ENCODE data around the gene GPX3.

GPX3 gene, protein sequence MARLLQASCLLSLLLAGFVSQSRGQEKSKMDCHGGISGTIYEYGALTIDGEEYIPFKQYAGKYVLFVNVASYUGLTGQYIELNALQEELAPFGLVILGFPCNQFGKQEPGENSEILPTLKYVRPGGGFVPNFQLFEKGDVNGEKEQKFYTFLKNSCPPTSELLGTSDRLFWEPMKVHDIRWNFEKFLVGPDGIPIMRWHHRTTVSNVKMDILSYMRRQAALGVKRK

DNA sequence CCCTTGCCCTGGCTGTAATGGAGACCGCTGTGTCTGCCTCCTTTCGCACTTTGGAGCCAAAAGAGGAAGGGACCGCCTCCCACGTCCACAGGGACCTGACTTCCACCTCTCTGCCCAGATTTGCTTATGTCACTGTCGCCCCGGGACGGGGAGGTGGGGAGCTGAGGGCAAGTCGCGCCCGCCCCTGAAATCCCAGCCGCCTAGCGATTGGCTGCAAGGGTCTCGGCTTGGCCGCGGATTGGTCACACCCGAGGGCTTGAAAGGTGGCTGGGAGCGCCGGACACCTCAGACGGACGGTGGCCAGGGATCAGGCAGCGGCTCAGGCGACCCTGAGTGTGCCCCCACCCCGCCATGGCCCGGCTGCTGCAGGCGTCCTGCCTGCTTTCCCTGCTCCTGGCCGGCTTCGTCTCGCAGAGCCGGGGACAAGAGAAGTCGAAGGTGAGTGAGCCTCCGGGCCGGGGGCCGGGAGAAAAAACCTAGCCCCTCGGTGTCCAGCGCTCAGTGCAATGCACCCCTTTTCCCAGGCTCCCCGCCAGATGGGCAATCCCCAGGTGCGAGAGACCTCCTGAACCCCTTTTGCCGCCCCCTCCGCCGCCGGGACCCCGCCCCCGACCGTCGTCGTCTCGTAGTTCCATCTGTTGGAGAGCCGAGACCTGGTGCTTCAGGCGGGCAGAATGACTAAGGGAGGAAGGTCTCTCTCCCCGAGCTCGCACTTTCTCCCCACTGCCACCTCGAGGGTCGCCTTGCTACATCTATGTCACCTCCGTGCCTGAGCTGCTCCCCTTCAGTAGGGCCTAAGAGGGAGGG, at the start of gene GPX3:
TSS of gene GPX3 (plus strand) at position 288 of the 807 bp plus-strand sequence. CDS start at position 352, 64 bp downstream.
- no peak for DNase-seq (ENCODE audit: low read depth)

DNA sequence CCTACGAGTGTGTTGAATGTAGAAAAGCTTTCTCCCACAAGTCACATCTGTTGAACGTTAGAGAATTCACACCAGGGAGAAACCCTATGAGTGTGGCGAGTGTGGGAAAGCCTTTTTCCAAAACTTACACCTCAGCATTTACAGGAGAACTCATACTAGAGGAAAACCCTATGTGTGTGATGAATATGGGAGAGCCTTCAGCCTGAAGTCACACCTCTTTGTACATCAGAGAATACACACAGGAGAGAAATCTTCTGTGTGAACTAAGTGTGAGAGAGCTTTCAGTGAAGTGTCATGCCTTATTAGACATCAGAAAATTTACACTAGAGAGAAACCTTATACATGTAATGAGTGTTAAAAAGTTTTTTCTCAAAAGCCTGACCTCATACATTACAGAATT, 41.8 kb upstream of the GPX3 start:
- DNase-seq (ENCODE audit: low read depth), result no peak

DNA sequence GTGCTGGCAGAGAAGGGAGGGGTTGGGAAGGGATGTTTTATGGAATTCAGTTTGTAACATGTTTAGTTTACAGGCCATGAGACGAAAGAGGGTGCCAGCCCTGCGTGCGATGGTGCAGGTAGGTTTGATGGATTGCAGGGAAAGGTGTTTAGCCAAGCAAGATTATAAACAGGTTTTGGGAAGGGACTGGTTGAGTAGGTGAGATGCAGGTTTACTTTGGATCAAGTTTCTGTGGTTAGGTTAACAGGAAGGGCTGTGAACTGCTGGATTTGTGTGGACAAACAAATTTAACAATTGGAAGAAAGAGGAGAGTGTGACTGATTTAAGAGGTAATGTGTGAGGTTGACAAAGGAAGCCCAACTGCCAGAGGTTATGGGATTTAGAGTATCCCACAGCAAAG, 32.6 kb upstream of the GPX3 start:
- DNase-seq (ENCODE audit: low read depth), result no peak

DNA sequence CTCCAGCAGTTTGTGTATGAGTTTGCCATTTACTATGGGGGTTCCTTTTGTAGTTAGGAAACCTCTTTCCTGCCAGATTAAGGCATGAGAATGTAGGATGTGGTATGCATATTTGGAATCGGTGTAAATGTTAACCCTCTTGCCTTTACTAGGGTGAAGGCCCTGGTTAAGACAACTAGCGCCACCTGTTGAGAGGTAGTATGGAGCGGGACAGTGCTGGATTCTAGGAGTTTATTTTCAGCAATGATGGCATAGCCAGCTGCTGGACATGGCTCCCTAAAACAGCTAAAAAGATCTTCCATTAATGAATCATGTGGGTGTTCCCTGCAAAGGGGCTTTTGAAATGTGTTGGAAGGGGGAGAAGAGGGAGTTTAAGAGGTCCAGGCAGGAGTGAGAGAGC, 30.7 kb upstream of the GPX3 start:
- DNase-seq (ENCODE audit: low read depth), result no peak

DNA sequence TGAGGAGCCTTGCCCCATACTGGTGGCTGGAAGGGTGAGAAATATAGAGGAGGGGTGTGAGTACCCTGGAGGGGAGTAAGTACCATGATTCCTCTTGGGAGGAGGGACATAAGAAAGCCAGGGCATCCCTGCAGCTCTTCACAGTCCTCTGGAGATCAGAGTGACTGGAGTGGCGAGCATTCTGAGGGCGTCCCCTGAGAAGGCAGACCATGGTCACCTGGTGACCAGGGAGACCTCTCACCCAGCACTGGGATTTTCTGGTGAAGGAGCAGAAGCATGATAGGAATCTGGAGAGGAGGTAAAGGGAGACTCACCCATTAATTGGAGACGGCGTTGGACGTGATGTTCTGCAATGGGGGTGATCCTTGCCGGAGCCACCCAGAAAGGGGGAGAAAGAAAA, 27.7 kb upstream of the GPX3 start:
- no peak for DNase-seq (ENCODE audit: low read depth)

DNA sequence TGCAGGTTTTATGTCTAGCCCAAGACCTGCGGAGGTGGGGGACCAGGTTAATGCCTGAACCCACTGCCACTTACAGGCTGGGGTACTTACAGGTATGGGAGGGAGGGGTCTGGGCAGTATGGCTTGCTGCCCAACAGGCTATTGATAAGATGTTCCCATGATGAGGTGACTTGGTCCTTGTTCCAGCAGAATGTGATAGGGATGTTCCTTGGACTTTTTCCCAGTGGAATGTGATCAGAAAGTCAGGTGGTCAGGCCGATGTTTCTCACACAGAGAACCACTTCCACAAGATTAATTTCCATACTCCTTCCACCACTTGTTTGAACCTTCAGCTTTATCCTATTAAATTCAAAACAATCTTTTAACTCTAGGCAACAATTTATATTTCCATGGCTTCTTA, 27.0 kb upstream of the GPX3 start:
- no peak for DNase-seq (ENCODE audit: low read depth)

DNA sequence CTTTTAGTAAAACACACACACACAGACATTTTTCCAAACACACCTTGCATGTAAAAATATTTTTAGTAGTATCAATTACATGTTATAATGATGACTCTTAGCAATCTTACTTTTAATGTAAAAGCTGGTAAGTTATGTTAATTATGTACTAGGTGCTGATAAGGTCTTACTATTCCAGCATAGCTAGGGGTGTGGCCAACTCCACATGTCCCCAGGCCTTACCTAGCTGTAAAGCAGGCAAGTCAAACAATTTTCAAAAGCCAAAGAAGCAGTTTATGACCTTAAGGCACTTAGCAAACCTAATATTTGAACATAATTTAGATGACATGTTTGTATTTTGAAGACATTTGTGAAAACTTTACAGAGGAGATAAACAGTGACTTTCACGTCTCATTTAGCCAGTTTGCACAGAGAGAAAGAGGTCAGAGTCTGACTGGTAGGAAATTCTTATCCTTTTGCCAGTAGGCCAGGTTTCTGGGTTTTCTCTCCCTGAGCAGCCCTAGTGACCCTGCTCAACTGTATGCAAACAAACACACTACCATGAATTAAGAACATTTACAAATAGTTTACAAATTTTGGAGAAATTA, 26.5 kb upstream of the GPX3 start:
- no peak for DNase-seq (ENCODE audit: low read depth)

DNA sequence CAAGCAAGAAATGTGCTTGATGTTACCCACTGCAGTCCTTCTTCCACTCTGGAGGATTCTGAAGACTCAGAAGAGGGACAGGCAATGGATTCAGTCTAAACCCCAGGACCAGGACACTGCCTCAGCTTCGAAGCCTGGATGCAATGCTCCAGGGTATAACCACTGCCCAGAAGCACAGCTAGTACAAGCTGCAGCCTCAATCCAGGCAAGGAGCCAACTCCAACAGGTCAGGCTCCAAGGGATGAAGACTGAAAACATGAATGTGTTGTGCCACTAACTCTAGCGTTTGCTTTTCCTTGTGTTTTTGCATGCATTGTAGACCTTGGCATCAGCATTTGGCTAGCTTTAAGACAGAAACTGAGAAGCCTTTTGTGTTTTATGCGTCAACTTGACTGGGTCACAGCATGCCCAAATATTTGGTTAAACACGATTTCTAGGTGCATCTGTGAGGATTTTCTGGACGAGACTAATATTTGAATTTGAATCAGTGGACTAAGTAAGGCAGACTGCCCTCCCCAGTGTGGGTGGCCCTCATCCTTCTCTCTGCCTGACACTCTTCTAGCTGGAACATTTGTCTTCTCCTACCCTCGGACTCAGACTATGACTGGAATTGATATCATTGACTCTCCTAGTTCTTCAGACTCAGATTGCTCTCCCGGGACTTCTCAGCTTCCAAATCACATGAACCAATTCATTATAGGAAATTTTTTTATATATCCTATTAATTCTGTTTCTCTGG, 20.5 kb upstream of the GPX3 start:
- no peak for DNase-seq (ENCODE audit: low read depth)

DNA sequence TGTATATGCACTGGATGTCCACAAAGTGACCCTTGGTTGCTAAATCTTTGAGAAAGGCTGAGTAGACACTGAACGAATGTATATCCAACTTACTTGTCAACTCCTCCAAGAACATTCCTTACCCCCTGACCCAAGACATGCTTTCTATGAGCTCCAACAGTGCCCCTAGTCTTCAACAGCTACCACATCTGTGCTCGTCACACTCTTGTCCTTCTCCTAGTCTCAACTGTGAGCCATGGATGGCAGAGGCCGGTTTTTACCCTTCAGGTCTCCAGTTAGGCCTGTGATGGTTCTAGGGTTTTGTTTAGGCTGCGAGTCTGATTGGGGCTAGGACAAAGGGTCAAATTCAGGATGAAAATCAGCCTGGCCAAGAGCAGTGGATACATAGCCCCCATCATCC, 19.0 kb upstream of the GPX3 start:
- no peak for DNase-seq (ENCODE audit: low read depth)

DNA sequence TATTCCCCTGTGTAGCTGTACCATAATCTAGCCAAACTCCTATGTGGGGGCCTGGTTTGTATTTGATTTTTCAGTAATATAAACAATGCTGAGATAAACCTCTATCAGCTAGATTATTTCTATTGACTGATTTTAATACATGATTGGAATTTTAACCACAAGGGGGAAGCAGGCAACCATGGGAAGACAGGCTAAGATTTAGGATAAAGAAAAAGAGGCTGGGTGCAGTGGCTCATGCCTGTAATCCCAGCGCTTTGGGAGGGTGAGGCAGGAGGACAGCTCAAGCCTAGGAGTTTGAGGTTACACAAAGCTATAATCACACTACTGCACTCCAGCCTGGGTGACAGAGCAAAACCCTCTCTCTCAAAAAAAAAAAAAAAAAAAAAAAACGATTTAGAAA, 18.1 kb upstream of the GPX3 start:
- DNase-seq (ENCODE audit: low read depth), result no peak

DNA sequence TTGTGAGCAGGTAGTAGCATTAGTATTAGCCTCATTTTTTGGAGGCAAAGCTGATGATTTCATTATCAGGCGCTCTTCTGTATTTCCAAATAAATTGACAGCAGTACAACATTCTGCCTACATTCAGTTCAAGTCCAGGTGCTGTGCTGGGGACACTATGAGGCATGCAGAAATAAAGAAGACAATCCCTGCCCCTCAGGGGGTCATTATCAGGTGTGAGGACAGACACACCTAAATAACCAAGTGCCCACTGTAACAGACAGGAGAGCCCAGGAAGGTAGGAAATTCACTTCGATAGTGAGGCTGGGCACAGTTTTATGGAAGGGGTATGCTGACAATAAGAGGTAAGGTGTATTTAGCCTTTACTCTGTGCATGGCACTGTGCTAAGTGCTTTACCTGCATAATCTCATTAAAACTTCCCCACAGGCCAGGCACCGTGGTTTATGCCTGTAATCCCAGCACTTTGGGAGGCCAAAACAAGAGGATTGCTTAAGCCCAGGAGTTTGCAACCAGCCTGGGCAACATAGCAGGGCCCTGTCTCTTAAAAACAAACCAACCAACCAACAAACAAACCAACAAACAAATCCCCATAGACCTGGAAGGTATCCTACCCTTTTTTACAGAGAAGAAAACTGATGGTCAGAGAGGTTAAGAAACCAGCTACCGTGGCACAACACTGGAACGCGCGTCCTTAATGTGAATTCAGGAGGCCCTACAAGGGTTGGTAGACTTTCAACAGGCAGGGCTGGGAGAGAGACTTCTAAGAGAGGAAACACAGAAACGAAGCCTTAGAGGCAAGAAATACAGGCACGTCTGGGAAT, 17.5 kb upstream of the GPX3 start:
- no peak for DNase-seq (ENCODE audit: low read depth)

DNA sequence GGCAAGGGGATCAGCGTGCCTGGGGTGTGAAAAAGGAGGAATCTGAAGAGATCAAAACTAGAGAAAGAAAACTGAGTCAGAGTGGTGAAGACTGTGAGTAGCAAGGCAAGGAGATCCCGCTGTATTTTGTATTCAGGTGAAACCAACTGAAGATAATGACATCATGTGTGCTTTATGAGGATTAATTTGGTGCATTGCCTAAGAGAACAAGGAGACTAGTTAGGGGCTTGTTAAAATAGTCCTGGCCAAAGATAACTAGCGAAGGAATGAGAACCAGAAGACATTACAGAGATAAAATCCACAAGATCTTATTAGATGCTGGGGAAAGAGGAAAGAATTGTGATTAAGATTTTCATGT, 16.9 kb upstream of the GPX3 start:
- DNase-seq (ENCODE audit: low read depth), result no peak

DNA sequence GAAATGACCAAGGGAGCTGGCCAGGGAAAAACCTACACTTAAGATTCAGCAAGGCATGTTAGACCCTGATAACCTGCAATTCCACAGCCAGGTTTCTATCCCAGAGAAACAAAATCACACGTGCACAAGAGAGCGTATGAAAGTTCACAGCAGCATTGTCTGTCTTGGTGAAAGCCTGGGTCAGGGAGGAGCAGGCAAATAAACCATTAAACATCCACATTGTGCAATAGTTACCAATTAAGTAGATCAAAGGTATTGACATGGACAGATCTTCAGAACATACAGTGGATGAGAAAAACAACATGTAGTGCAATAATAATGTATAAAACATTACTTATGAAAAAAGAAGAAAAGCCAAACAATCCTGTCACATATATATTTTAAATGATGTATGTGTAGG, 15.9 kb upstream of the GPX3 start:
- DNase-seq (ENCODE audit: low read depth), result no peak

DNA sequence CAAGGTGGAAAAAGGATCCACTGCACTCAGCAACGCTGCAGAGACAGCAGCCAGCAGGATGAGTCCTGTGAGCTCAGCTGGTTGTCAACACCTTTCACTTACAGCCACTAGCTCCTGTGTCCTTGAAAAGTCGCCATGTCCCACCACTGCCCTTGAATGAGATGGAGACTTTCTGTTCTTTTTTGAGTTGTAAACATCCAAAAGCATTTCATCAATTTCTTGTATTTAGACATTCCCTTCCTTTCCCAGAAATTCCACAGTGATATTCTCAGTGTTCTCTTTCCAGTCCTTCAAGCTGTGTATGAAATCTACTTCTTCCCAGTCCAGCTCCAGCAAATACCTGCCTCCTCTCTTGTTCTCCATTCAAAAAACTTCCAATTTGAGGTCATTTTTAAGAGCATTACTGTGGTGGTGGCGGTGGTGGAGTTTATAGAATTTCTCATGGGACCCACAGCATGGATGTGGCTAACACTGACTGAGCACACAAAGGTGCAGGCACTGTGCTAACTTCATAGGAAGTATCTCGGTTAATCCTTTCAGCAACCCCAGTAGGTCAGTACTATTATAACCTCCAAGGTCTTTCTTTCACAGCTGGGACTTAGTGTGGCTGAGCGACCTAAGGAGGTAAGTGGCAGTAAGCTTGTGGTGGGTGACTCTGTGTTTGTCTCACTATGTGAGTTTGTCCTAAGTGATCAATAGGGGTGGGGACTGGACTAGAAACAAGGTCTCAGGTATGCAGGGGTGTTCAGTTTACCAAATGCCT, 15.0 kb upstream of the GPX3 start:
- DNase-seq (ENCODE audit: low read depth), result no peak

DNA sequence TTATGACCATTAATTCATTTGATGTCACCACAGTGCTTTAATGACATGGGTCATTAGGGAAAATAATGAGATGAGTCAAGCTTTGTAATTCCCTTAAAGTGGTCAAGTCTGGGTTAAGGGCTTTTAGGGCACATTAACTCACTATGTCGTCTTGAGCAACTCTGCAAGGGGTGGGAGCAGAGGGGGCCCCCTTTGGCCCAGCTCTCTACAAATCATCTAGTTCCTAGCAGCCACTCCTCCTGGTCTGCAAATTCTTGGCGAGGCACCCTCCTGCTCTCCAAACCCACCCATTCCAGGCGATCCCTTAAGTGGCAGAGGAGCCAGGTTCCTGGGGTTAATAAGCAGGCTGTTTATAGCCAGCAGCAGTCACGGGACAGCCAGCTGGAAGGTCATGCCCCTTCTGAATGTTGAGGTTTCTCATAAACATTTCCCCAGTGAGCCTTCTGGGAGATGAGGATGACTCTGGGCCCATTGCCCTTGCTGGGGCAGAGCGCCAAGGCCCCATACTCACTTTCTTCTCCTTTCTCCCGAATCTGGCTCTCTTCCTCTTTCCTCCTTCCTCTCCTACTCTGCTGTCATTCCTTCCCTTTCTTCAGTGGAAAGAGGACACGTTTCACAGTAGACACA, 14.3 kb upstream of the GPX3 start:
- DNase-seq (ENCODE audit: low read depth), result no peak

DNA sequence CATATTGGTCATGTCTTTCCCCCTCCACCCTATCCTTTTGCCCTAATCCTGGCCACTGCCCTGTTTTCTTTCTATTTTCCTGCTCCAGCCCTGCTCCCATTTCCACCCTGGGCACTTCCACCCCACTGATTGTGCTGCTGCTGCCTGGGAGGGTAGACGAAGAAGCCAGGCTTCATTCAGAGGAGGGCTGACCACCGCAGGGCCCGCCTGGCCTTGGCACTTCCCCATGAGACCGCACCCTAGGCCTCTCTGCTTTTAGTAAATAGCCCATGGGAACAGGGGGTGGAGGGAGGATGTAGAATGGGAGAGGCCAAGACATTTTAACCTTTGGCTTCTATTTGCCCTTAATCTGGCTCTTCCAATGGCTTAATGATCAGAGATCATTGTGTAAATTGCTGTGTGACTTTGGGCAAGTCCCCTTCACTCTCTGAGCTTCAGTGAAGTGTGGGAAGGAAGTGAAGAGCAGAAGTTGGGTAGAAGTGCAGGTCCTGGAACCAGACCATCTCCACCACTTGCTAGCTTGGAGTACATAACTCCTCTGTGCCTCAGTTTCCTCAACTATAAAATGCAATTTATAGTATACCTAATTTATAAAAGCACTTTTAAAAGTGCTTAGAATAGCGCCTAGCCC, 13.6 kb upstream of the GPX3 start:
- DNase-seq (ENCODE audit: low read depth), result no peak

DNA sequence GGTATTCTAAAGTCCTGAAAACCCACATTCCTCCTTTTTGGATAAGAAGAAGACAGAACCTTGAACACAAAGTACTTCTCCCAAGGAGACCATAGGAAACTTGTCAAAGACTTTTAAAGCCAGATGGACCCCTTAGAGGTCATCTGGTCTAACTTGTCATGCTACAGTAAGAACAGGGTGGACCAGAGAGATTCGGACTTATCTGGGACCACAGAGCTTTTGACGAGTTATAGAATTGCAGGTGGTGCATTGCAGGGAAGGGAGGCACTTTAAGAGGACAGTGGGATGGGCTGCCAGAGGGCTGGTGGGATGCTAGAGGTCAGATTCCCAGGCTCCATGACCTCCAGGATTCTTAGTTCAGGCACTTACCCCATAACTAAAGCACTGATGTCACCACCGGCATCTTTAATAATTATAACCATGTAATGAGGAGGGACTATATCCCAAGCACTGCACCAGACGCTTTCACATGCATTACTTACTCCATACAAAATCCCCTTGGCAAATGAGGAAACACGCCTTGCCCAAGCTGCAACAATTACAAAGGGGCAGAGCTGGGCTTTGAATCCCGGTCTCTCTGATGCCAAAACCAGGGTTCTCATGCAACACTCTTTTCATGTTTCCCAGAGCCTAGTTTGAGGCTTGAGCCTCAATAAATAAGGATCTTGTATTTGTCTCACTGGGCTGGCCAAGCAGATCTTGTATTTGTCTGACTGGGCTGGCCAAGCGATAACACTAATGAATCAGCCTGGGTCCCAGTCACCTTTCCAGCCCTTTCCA, 12.8 kb upstream of the GPX3 start:
- DNase-seq (ENCODE audit: low read depth), result no peak

DNA sequence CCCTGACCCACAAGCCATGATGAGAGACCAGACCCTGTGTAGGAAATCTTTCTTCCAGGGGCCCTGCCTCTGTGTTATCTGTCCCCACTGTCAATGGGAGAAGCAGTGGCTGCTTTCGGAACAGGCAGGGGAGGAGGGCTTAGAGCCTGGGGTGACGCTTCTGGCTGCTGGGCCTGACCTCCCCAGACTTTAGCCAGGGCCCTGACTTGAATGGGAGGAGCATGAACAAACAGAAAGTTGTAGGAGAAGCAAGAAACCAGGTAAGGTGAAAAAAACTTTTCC, 12.2 kb upstream of the GPX3 start:
- no peak for DNase-seq (ENCODE audit: low read depth)

DNA sequence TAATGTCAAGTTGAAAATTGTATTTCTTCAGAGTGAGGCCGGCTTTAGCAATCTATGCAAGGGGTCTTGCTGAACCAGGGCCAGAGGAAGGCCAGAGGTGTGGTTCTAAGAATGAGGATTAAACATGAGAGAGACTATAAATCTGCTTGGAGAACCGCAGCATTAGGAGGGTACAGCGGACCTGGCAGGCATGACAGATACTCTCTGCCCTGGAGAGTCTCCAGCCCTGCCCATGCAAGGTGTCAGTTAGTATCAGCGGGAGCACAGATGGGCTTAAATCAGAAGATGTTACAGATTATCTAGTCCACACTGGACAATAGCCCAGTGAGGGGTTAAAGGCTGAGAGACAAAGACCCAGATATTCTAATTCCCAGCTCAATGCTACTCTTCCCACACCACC, 11.5 kb upstream of the GPX3 start:
- no peak for DNase-seq (ENCODE audit: low read depth)

DNA sequence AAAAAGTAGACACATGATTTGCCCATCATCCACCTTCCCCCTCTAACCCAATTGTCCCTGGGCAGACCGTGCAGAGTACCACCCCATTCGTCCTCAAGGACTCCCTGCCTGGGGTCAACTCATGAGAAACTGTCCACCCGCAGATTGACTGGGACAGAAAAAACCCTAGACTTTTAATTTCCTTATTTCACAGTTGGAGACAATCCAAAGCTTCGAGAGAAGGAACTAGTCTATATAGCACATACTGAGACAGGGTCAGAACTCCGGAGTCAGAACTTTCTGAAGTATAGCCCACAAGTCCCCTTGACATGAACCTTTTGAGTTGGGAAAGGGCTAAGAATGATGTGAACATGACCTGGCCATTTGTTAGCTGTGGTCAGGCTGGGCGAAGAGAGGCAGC, 7.5 kb upstream of the GPX3 start:
- DNase-seq (ENCODE audit: low read depth), result no peak

Data from stimulated activated CD8-positive, alpha-beta memory T cell treated with anti-CD3 and anti-CD28 coated beads, Interleukin-12 subunit alpha, Interleukin-12 subunit beta, amount 100 ng/mL, for 1 hour (primary cell).